Vagina (tissue), 2 donors: ENCODE measurements around the gene IFNG-AS1. TPM values are rescaled to one million over a fixed set of nuclear protein-coding genes. Genes with fewer than 3 reads are reported as not detected.

Source experiments
- DNase-seq, 2 donors: peaks; one replicate each; pipeline ENCODE4 v3.0.0-alpha.2; 2017; ENCODE audit errors: extremely low spot score in 2 of 2
- H3K27ac ChIP-seq: fragments of 200-600 bp; sonication (generic); one replicate; pipeline ENCODE4 v1.5.1; 2019
- H3K27me3 ChIP-seq: fragments of 200-600 bp; sonication (generic); one replicate; pipeline ENCODE4 v1.5.1; 2019
- H3K36me3 ChIP-seq, 2 donors: fragments of 200-600 bp; sonication (generic); one replicate each; pipeline ENCODE4 v1.5.1; 2017 to 2019
- H3K4me1 ChIP-seq: fragments of 200-600 bp; sonication (generic); one replicate; pipeline ENCODE4 v1.5.1; 2019
- H3K4me3 ChIP-seq, 2 donors: fragments of 200-600 bp; sonication (generic); 1 replicate in 1 of 2; 2 replicates in 1 of 2; pipeline ENCODE4 v1.5.1; 2016 to 2019
- H3K9me3 ChIP-seq: fragments of 200-600 bp; sonication (generic); one replicate; pipeline ENCODE4 v1.5.1; 2019
- CTCF ChIP-seq, 3 experiments: fragments of 450-650 bp in 2 of 3; fragments of 200-600 bp in 1 of 3; sonication (generic) in 1 of 3; IDR thresholded peaks; one replicate each; pipeline ENCODE4 v1.5.1; 2017 to 2019; ENCODE audit warnings: antibody characterized with exemption in 3 of 3, mild to moderate bottlenecking in 2 of 3, moderate library complexity in 2 of 3
- POLR2A ChIP-seq, 2 donors: fragments of 450-650 bp; IDR thresholded peaks; one replicate each; pipeline ENCODE4 v1.6.1; 2017; ENCODE audit warnings: antibody characterized with exemption in 2 of 2, mild to moderate bottlenecking in 2 of 2, moderate library complexity in 2 of 2
- POLR2AphosphoS5 ChIP-seq, 2 donors: sonication (generic); formaldehyde crosslinking; IDR thresholded peaks; one replicate each; pipeline ENCODE4 v1.9.0; 2017; ENCODE audit warnings: antibody characterized with exemption in 2 of 2, mild to moderate bottlenecking in 2 of 2, low read depth in 1 of 2; ENCODE audit not compliant: insufficient read depth in 1 of 2
- intact Hi-C: fragments of 100-400 bp; cut with DNase I; formaldehyde crosslinking; loops from one replicate; pipeline ENCODE4 v1.15.1; 2023
- total RNA-seq: library from RNA; depleted of rRNA; stranded (reverse); fragments of >200 nt; gene quantifications from one replicate; pipeline ENCODE4 v1.2.3, GENCODE V29; 2016

The IFNG-AS1 gene
- total RNA-seq, 1 donor from 2014 or later = not detected

- H3K9me3 ChIP-seq = no peaks in the 10 kb centered on the region
- H3K27ac ChIP-seq = no peak overlapping the region
- intact Hi-C loops = no loop called here
- H3K4me1 ChIP-seq = no peaks in the 10 kb centered on the region
- no peaks in the 10 kb centered on the region for H3K36me3 ChIP-seq
- H3K27me3 ChIP-seq = no peaks in the 10 kb centered on the region
- TF ChIP-seq POLR2A (IDR thresholded peaks at IDR 0.05) = no peak
- no peak for TF ChIP-seq POLR2AphosphoS5 (IDR thresholded peaks at IDR 0.05; ENCODE audit: insufficient read depth in 1 of 2, low read depth in 1 of 2)
- no peak for TF ChIP-seq CTCF (IDR thresholded peaks at IDR 0.05)
- DNase-seq = no peak
- no peak overlapping the region for H3K4me3 ChIP-seq
These were observed 9.1 kb downstream of the IFNG-AS1 start for GRCh38 chr12:67998379-67998778.

- H3K9me3 ChIP-seq = no peaks in the 10 kb centered on the region
- TF ChIP-seq CTCF (IDR thresholded peaks at IDR 0.05) (no peak), POLR2A (IDR thresholded peaks at IDR 0.05) (no peak), POLR2AphosphoS5 (IDR thresholded peaks at IDR 0.05; ENCODE audit: insufficient read depth in 1 of 2, low read depth in 1 of 2) (no peak)
- DNase-seq = no peak
- intact Hi-C loops = no loop called here
- no peak overlapping the region for H3K4me3 ChIP-seq
- no peaks in the 10 kb centered on the region for H3K4me1 ChIP-seq
- no peaks in the 10 kb centered on the region for H3K27me3 ChIP-seq
- no peaks in the 10 kb centered on the region for H3K36me3 ChIP-seq
- no peak overlapping the region for H3K27ac ChIP-seq
These were observed 10.0 kb downstream of the IFNG-AS1 start for GRCh38 chr12:67999244-67999643.

- H3K4me1 ChIP-seq = no peaks in the 10 kb centered on the region
- intact Hi-C loops = no loop called here
- H3K36me3 ChIP-seq = no peaks in the 10 kb centered on the region
- H3K27ac ChIP-seq = no peak overlapping the region
- TF ChIP-seq POLR2A (IDR thresholded peaks at IDR 0.05) (no peak), POLR2AphosphoS5 (IDR thresholded peaks at IDR 0.05; ENCODE audit: insufficient read depth in 1 of 2, low read depth in 1 of 2) (no peak), CTCF (IDR thresholded peaks at IDR 0.05) (no peak)
- H3K4me3 ChIP-seq = no peak overlapping the region
- no peaks in the 10 kb centered on the region for H3K27me3 ChIP-seq
- no peaks in the 10 kb centered on the region for H3K9me3 ChIP-seq
- DNase-seq = no peak
These were observed 12.5 kb downstream of the IFNG-AS1 start for GRCh38 chr12:68001486-68002466.

GRCh38 chr12:68003777-68004176, 14.5 kb downstream of the IFNG-AS1 start:
- Histone ChIP-seq H3K4me1 (no peaks in the 10 kb centered on the region), H3K27me3 (no peaks in the 10 kb centered on the region), H3K36me3 (no peaks in the 10 kb centered on the region), H3K27ac (no peak overlapping the region), H3K9me3 (no peaks in the 10 kb centered on the region), H3K4me3 (no peak overlapping the region)
- DNase-seq = no peak
- intact Hi-C loops = no loop called here
- TF ChIP-seq CTCF (IDR thresholded peaks at IDR 0.05) (no peak), POLR2AphosphoS5 (IDR thresholded peaks at IDR 0.05; ENCODE audit: insufficient read depth in 1 of 2, low read depth in 1 of 2) (no peak), POLR2A (IDR thresholded peaks at IDR 0.05) (no peak)

- Histone ChIP-seq H3K4me1 (no peaks in the 10 kb centered on the region), H3K27me3 (no peaks in the 10 kb centered on the region), H3K9me3 (no peaks in the 10 kb centered on the region), H3K27ac (no peak overlapping the region), H3K4me3 (no peak overlapping the region), H3K36me3 (no peaks in the 10 kb centered on the region)
- intact Hi-C loops = no loop called here
- no peak for DNase-seq
- TF ChIP-seq POLR2A (IDR thresholded peaks at IDR 0.05) (no peak), CTCF (IDR thresholded peaks at IDR 0.05) (no peak), POLR2AphosphoS5 (IDR thresholded peaks at IDR 0.05; ENCODE audit: insufficient read depth in 1 of 2, low read depth in 1 of 2) (no peak)
These were observed 17.8 kb downstream of the IFNG-AS1 start for GRCh38 chr12:68007033-68007432.
